K562 (cell line): Measurements from ENCODE around the gene SOSTDC1. TPM values are rescaled to one million over a fixed set of nuclear protein-coding genes. Genes with fewer than 3 reads are reported as not detected.

Source experiments
- ADNP ChIP-seq: fragments of 200-800 bp; sonication (Bioruptor generic); IDR thresholded peaks from 2 replicates; pipeline ENCODE4 v1.6.1; 2016; ENCODE audit warnings: missing genetic modification characterization, missing compliant biosample characterization
- CCAR2 ChIP-seq: fragments of 200-400 bp; formaldehyde crosslinking; IDR thresholded peaks from 2 replicates; pipeline ENCODE4 v1.6.1; 2017; ENCODE audit warnings: mild to moderate bottlenecking, low read depth, low read length
- CREM ChIP-seq: IDR thresholded peaks from 2 replicates; pipeline ENCODE4 v1.6.1; 2014; ENCODE audit warnings: antibody characterized with exemption, low read depth
- HMG20A ChIP-seq: fragments of 450-650 bp; formaldehyde crosslinking; conservative IDR thresholded peaks from 2 replicates; pipeline ENCODE4 v1.4.0; 2020; ENCODE audit warnings: mild to moderate bottlenecking, mixed read lengths
- NFIC ChIP-seq: fragments of 450-650 bp; IDR thresholded peaks from 2 replicates; pipeline ENCODE4 v1.6.1; 2017; ENCODE audit warnings: mild to moderate bottlenecking, inconsistent platforms
- SMC3 ChIP-seq: conservative IDR thresholded peaks from 2 replicates; pipeline ENCODE4 v1.6.1; 2011; ENCODE audit warnings: low read depth, low read length, improper control_type of control experiment; ENCODE audit not compliant: insufficient read depth
- polyA plus RNA-seq, 8 experiments: library from polyadenylated mRNA; depleted of rRNA in 4 of 8; stranded (reverse) in 5 of 8; unstranded in 3 of 8; fragments of >200 nt; fragmentation: Nextera tagmentation in 2 of 8; fragmentation: Illumina TruSeq in 1 of 8; extraction: Ambion mirVana in 2 of 8; extraction: Trizol in 1 of 8; gene quantifications; 2 replicates each; pipeline versions ENCODE4 v1.2.1 to v1.2.3, GENCODE V29; 2011 to 2014; ENCODE audit warnings: inconsistent platforms in 1 of 8, missing spikeins in 1 of 8
- total RNA-seq, 7 experiments: library from RNA; depleted of rRNA in 6 of 7; stranded (reverse); fragments of >200 nt in 6 of 7; fragmentation: Illumina TruSeq in 2 of 7; extraction: Trizol in 2 of 7; gene quantifications; 2 replicates each; pipeline versions ENCODE4 v1.2.1 to v1.2.3, GENCODE V29; 2011 to 2021; ENCODE audit warnings: low replicate concordance in 1 of 7
- TF ChIP-seq, protein P1 (sequence below), 2 experiments: fragments of 200-800 bp in 1 of 2; sonication (Bioruptor generic) in 1 of 2; sonication (generic) in 1 of 2; formaldehyde crosslinking in 1 of 2; IDR thresholded peaks in 1 of 2; conservative IDR thresholded peaks in 1 of 2; 2 replicates each; pipeline versions ENCODE4 v1.5.0 to v1.6.1; 2016 to 2020; ENCODE audit warnings: missing compliant biosample characterization in 1 of 2, missing genetic modification characterization in 1 of 2, missing genetic modification reagents in 1 of 2
- TF ChIP-seq, protein P2 (sequence below): sonication (generic); formaldehyde crosslinking; IDR thresholded peaks from 2 replicates; pipeline ENCODE4 v1.8.0; 2022; ENCODE audit warnings: missing genetic modification reagents, mild to moderate bottlenecking, borderline replicate concordance
- TF ChIP-seq, protein P3 (sequence below): fragments of 250-450 bp; sonication (Bioruptor Pico); IDR thresholded peaks from 2 replicates; pipeline ENCODE4 v1.8.0; 2021; ENCODE audit warnings: borderline replicate concordance, mild to moderate bottlenecking, moderate library complexity; ENCODE audit not compliant: poor library complexity, severe bottlenecking
- TF ChIP-seq, protein P4 (sequence below), 2 experiments: fragments of 450-650 bp; IDR thresholded peaks; 2 replicates each; pipeline ENCODE4 v1.6.1; 2018; ENCODE audit warnings: mild to moderate bottlenecking in 2 of 2, low read depth in 1 of 2; ENCODE audit not compliant: partially characterized antibody in 2 of 2

SOSTDC1 gene
- total and polyA plus RNA-seq, 9 of the 15 experiments (the other 6 are each of a cell fraction or from before 2014, with no cell fraction given), result 8.3 to 48.6 (median 15.9) TPM

DNA sequence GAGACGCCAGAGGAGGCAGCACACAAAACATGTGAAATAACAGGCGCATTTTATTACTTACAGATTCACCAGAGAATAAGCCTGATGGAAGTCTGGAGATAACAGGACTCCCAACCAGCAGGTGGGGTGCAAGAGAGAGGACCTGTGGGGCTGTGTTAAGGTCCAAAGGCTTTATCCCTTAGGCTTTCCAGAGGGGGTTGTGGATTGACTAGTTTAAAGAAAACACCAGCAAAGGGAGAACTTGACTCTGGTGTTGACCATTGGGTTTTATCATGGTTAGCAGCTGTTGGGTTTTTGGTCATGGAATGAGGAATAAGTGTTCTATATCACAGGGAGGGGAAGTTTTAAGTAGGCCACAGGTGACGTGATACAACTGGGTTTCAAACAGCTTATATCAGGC, 42.6 kb downstream of the SOSTDC1 start (continued):
- TF ChIP-seq, protein P1, sequence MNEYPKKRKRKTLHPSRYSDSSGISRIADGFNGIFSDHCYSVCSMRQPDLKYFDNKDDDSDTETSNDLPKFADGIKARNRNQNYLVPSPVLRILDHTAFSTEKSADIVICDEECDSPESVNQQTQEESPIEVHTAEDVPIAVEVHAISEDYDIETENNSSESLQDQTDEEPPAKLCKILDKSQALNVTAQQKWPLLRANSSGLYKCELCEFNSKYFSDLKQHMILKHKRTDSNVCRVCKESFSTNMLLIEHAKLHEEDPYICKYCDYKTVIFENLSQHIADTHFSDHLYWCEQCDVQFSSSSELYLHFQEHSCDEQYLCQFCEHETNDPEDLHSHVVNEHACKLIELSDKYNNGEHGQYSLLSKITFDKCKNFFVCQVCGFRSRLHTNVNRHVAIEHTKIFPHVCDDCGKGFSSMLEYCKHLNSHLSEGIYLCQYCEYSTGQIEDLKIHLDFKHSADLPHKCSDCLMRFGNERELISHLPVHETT (CRISPR knock-in tag; conservative IDR thresholded peaks at IDR 0.05 in 1 of 2, IDR thresholded peaks at IDR 0.05 in 1 of 2), result no peak
- TF ChIP-seq SMC3 (0 out of 2 replicates have a peak, but pooled peaks have one; percentile 19), ADNP (0 out of 2 replicates have a peak, but pooled peaks have one; percentile 17), CREM (0 out of 2 replicates have a peak, but pooled peaks have one; percentile 14), NFIC (no peak), HMG20A (CRISPR knock-in tag) (no peak), CCAR2 (no peak)
- TF ChIP-seq, protein P2, sequence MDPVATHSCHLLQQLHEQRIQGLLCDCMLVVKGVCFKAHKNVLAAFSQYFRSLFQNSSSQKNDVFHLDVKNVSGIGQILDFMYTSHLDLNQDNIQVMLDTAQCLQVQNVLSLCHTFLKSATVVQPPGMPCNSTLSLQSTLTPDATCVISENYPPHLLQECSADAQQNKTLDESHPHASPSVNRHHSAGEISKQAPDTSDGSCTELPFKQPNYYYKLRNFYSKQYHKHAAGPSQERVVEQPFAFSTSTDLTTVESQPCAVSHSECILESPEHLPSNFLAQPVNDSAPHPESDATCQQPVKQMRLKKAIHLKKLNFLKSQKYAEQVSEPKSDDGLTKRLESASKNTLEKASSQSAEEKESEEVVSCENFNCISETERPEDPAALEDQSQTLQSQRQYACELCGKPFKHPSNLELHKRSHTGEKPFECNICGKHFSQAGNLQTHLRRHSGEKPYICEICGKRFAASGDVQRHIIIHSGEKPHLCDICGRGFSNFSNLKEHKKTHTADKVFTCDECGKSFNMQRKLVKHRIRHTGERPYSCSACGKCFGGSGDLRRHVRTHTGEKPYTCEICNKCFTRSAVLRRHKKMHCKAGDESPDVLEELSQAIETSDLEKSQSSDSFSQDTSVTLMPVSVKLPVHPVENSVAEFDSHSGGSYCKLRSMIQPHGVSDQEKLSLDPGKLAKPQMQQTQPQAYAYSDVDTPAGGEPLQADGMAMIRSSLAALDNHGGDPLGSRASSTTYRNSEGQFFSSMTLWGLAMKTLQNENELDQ (CRISPR knock-in tag), result no peak
- TF ChIP-seq, protein P3, sequence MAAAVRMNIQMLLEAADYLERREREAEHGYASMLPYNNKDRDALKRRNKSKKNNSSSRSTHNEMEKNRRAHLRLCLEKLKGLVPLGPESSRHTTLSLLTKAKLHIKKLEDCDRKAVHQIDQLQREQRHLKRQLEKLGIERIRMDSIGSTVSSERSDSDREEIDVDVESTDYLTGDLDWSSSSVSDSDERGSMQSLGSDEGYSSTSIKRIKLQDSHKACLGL, result no peak
- TF ChIP-seq, protein P4, sequence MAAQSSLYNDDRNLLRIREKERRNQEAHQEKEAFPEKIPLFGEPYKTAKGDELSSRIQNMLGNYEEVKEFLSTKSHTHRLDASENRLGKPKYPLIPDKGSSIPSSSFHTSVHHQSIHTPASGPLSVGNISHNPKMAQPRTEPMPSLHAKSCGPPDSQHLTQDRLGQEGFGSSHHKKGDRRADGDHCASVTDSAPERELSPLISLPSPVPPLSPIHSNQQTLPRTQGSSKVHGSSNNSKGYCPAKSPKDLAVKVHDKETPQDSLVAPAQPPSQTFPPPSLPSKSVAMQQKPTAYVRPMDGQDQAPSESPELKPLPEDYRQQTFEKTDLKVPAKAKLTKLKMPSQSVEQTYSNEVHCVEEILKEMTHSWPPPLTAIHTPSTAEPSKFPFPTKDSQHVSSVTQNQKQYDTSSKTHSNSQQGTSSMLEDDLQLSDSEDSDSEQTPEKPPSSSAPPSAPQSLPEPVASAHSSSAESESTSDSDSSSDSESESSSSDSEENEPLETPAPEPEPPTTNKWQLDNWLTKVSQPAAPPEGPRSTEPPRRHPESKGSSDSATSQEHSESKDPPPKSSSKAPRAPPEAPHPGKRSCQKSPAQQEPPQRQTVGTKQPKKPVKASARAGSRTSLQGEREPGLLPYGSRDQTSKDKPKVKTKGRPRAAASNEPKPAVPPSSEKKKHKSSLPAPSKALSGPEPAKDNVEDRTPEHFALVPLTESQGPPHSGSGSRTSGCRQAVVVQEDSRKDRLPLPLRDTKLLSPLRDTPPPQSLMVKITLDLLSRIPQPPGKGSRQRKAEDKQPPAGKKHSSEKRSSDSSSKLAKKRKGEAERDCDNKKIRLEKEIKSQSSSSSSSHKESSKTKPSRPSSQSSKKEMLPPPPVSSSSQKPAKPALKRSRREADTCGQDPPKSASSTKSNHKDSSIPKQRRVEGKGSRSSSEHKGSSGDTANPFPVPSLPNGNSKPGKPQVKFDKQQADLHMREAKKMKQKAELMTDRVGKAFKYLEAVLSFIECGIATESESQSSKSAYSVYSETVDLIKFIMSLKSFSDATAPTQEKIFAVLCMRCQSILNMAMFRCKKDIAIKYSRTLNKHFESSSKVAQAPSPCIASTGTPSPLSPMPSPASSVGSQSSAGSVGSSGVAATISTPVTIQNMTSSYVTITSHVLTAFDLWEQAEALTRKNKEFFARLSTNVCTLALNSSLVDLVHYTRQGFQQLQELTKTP (IDR thresholded peaks at IDR 0.05; ENCODE audit: low read depth in 1 of 2, partially characterized antibody in 2 of 2), result peak in 1 of 2 experiments; percentile 38
